Neural cell (in vitro differentiated cells): ENCODE measurements around the gene TXNL4A. TPM values are rescaled to one million over a fixed set of nuclear protein-coding genes. Genes with fewer than 3 reads are reported as not detected.

ENCODE experiments used
- H2AFZ ChIP-seq: fragments of 200-600, 300-800 bp; sonication (generic), shearing (Covaris generic); 2 replicates; pipeline ENCODE4 v1.6.0; 2014; ENCODE audit warnings: low read depth, mild to moderate bottlenecking, antibody characterized with exemption, low read length, moderate library complexity
- H3F3A ChIP-seq: fragments of 200-600 bp; shearing (Covaris generic); 2 replicates; pipeline ENCODE4 v1.6.1; 2016; ENCODE audit warnings: mild to moderate bottlenecking, moderate library complexity, mixed read lengths, antibody characterized with exemption, low read length; ENCODE audit not compliant: insufficient read depth, poor library complexity, severe bottlenecking
- H3K27ac ChIP-seq: fragments of 200-600, 300-800 bp; sonication (generic), shearing (Covaris generic); 2 replicates; pipeline ENCODE4 v1.5.1; 2014; ENCODE audit warnings: mild to moderate bottlenecking, low read length, moderate library complexity
- H3K27me3 ChIP-seq: fragments of 300-800, 200-600 bp; sonication (generic), shearing (Covaris generic); 2 replicates; pipeline ENCODE4 v1.6.0; 2014; ENCODE audit warnings: mild to moderate bottlenecking, low read depth, low read length, moderate library complexity; ENCODE audit not compliant: insufficient read depth
- H3K36me3 ChIP-seq: fragments of 300-800, 200-600 bp; sonication (generic), shearing (Covaris generic); 2 replicates; pipeline ENCODE4 v1.5.1; 2014; ENCODE audit warnings: mild to moderate bottlenecking, antibody characterized with exemption, low read length, moderate library complexity; ENCODE audit not compliant: insufficient read depth
- H3K4me2 ChIP-seq: fragments of 300-800, 200-600 bp; sonication (generic), shearing (Covaris generic); 2 replicates; pipeline ENCODE4 v1.6.0; 2014; ENCODE audit warnings: mild to moderate bottlenecking, low read length
- H3K4me3 ChIP-seq: fragments of 300-800, 200-600 bp; sonication (generic), shearing (Covaris generic); 2 replicates; pipeline ENCODE4 v1.5.1; 2014; ENCODE audit warnings: mild to moderate bottlenecking, low read length, moderate library complexity
- H3K79me2 ChIP-seq: fragments of 200-600 bp; shearing (Covaris generic); replicated peaks from 2 replicates; pipeline ENCODE4 v1.6.0; 2014; ENCODE audit warnings: mild to moderate bottlenecking, low read length, moderate library complexity; ENCODE audit not compliant: insufficient read depth
- H3K9ac ChIP-seq: fragments of 300-800, 200-600 bp; sonication (generic), shearing (Covaris generic); 2 replicates; pipeline ENCODE4 v1.6.1; 2016; ENCODE audit warnings: mild to moderate bottlenecking, low read length, mixed read lengths
- H3K9me2 ChIP-seq: fragments of 200-600 bp; shearing (Covaris generic); 2 replicates; pipeline ENCODE4 v1.6.1; 2016; ENCODE audit warnings: mild to moderate bottlenecking, low read length, mixed read lengths; ENCODE audit not compliant: insufficient read depth
- H3K9me3 ChIP-seq: fragments of 200-600, 300-800 bp; sonication (generic), shearing (Covaris generic); 2 replicates; pipeline ENCODE4 v1.6.1; 2016; ENCODE audit warnings: mild to moderate bottlenecking, mixed run types, low read length, moderate library complexity, mixed read lengths
- H4K20me1 ChIP-seq: fragments of 200-600 bp; shearing (Covaris generic); 2 replicates; pipeline ENCODE4 v1.6.1; 2016; ENCODE audit warnings: mild to moderate bottlenecking, mixed run types; ENCODE audit not compliant: insufficient read depth
- CTCF ChIP-seq: fragments of 450-650 bp; IDR thresholded peaks from 2 replicates; pipeline ENCODE4 v1.5.1; 2014; ENCODE audit warnings: antibody characterized with exemption, mild to moderate bottlenecking, moderate library complexity; ENCODE audit not compliant: poor library complexity, severe bottlenecking
- EP300 ChIP-seq: fragments of 450-650 bp; conservative IDR thresholded peaks from 2 replicates; pipeline ENCODE4 v1.6.1; 2014; ENCODE audit warnings: antibody characterized with exemption, mild to moderate bottlenecking, moderate library complexity; ENCODE audit not compliant: poor library complexity, severe bottlenecking
- EZH2 ChIP-seq: fragments of 200-600, 300-800 bp; shearing (Covaris generic), sonication (generic); IDR thresholded peaks from 2 replicates; pipeline ENCODE4 v1.6.1; 2014; ENCODE audit warnings: antibody characterized with exemption, low read length, borderline replicate concordance, mild to moderate bottlenecking; ENCODE audit not compliant: insufficient read depth, poor library complexity, severe bottlenecking
- MXI1 ChIP-seq: fragments of 450-650 bp; conservative IDR thresholded peaks from 2 replicates; pipeline ENCODE4 v1.6.1; 2014; ENCODE audit warnings: antibody characterized with exemption, mild to moderate bottlenecking; ENCODE audit not compliant: poor library complexity, severe bottlenecking
- POLR2AphosphoS5 ChIP-seq: IDR thresholded peaks from 2 replicates; pipeline ENCODE4 v1.6.1; 2012
- RAD21 ChIP-seq: fragments of 450-650 bp; conservative IDR thresholded peaks from 2 replicates; pipeline ENCODE4 v1.6.1; 2014; ENCODE audit warnings: antibody characterized with exemption, mild to moderate bottlenecking, moderate library complexity
- REST ChIP-seq: IDR thresholded peaks from 2 replicates; pipeline ENCODE4 v1.6.1; 2012; ENCODE audit warnings: borderline replicate concordance
- SMC3 ChIP-seq: fragments of 450-650 bp; conservative IDR thresholded peaks from 2 replicates; pipeline ENCODE4 v1.6.1; 2014; ENCODE audit warnings: antibody characterized with exemption, mild to moderate bottlenecking, moderate library complexity; ENCODE audit not compliant: poor library complexity
- TAF1 ChIP-seq: IDR thresholded peaks from 2 replicates; pipeline ENCODE4 v1.6.1; 2012; ENCODE audit warnings: low read depth
- polyA plus RNA-seq: library from polyadenylated mRNA; depleted of rRNA; stranded (reverse); fragments of >200 nt; gene quantifications from 2 replicates; pipeline ENCODE4 v1.2.3, GENCODE V29; 2014

The TXNL4A gene
- polyA plus RNA-seq, 1 donor from 2014 or later, result 163 TPM

- TF ChIP-seq MXI1 (peak; percentile 23), CTCF (peak; percentile 59), SMC3 (peak; percentile 54), EP300 (peak; percentile 10), POLR2AphosphoS5 (no peak), TAF1 (no peak), REST (no peak), RAD21 (peak; percentile 35)
- H3K9me2 ChIP-seq, result no peaks in the 10 kb centered on the region
- H3K9ac ChIP-seq, result peak within 1 kb of the TSS; percentile 51
- H4K20me1 ChIP-seq, result no peaks in the 10 kb centered on the region
- H3K79me2 ChIP-seq, result no peaks in the 10 kb centered on the region
- H3K36me3 ChIP-seq, result no peaks in the 10 kb centered on the region
- no peak within 1 kb of the TSS for H3K27ac ChIP-seq
- H3K9me3 ChIP-seq, result no peaks in the 10 kb centered on the region
- no peaks in the 10 kb centered on the region for H3F3A ChIP-seq
- H3K4me2 ChIP-seq, result no peak within 1 kb of the TSS
- H3K4me3 ChIP-seq, result peak within 1 kb of the TSS; percentile 63
- peak within 1 kb of the TSS; percentile 27 for H2AFZ ChIP-seq
- H3K27me3 ChIP-seq, result no peaks in the 10 kb centered on the region
Observed at GRCh38 chr18:79964330-79965118, 23.8 kb downstream of the TXNL4A start, which contains the start of gene HSBP1L1. Gene HSBP1L1, plus strand, starts transcription at chr18:79964643. Its CDS starts 93 bp downstream, at chr18:79964736.

GRCh38 chr18:79963658-79964329 is 24.6 kb downstream of the TXNL4A start:
- H3K4me3 ChIP-seq, result peak overlapping the region; percentile 63
- no peaks in the 10 kb centered on the region for H3K9me3 ChIP-seq
- H3K36me3 ChIP-seq, result no peaks in the 10 kb centered on the region
- H3K4me2 ChIP-seq, result no peak overlapping the region
- peak overlapping the region; percentile 51 for H3K9ac ChIP-seq
- no peaks in the 10 kb centered on the region for H4K20me1 ChIP-seq
- H3K9me2 ChIP-seq, result no peaks in the 10 kb centered on the region
- no peaks in the 10 kb centered on the region for H3K79me2 ChIP-seq
- H3F3A ChIP-seq, result no peaks in the 10 kb centered on the region
- peak overlapping the region; percentile 27 for H2AFZ ChIP-seq
- no peaks in the 10 kb centered on the region for H3K27me3 ChIP-seq
- no peak overlapping the region for H3K27ac ChIP-seq
- TF ChIP-seq POLR2AphosphoS5 (no peak), EZH2 (no peak), MXI1 (no peak), RAD21 (no peak)
